MV-4-11 (cell line): Measurements from ENCODE around the gene SLC16A10.
A peak's percentile ranks its signal among the peaks of the same experiment; 100 is the strongest.

Experiments used
- DNase-seq: peaks from one replicate; lab custom pipeline; 2025; lab: John Stamatoyannopoulos, UW

SLC16A10 gene

GRCh38 chr6:111259089-111259831, 172.0 kb downstream of the SLC16A10 start:
- peak; percentile 99 for DNase-seq

GRCh38 chr6:111260570-111261298, 173.4 kb downstream of the SLC16A10 start:
- DNase-seq = no peak

- DNase-seq = peak; percentile 48
Measured at GRCh38 chr6:111263837-111264236, 176.5 kb downstream of the SLC16A10 start.

DNA sequence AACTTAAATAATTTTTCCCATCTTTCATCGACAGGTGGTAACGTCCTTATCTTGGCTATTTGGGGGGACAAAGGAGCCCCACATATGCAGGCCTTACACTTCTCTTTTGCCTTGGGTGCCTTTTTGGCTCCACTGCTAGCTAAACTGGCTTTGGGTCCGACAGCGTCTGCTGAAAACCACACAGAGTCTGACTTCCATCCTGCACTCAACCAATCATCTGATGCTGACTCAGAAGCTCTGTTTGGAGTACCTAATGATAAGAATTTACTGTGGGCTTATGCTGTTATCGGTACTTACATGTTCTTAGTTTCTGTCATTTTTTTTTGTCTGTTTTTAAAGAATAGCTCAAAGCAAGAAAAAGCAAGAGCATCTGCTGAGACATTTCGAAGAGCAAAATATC, 178.5 kb downstream of the SLC16A10 start:
- no peak for DNase-seq

GRCh38 chr6:111266276-111266675, 179.0 kb downstream of the SLC16A10 start:
- DNase-seq = no peak

DNA sequence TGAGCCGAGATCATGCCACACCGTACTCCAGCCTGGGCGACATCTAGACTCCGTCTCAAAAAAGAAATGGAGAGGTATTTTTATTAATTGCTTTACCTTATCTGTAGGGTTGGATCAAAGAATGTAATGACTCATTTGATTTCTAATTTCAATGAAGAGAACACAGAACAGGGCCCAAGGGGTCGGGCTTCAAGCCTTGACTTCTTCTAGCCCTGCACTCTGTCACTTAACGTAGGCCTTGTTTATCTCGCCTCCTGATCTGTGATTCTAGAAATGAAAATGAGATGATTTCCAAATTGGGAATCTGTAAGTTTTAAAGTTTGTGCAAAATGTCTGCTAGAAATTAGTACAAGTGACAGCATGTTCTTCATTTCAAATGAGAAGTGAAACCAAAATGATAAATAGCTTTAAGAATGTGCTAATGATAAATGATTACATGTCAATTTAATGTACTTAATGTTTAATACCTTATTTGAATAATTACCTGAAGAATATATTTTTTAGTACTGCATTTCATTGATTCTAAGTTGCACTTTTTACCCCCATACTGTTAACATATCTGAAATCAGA, 180.5 kb downstream of the SLC16A10 start:
- peak; percentile 20 for DNase-seq

DNA sequence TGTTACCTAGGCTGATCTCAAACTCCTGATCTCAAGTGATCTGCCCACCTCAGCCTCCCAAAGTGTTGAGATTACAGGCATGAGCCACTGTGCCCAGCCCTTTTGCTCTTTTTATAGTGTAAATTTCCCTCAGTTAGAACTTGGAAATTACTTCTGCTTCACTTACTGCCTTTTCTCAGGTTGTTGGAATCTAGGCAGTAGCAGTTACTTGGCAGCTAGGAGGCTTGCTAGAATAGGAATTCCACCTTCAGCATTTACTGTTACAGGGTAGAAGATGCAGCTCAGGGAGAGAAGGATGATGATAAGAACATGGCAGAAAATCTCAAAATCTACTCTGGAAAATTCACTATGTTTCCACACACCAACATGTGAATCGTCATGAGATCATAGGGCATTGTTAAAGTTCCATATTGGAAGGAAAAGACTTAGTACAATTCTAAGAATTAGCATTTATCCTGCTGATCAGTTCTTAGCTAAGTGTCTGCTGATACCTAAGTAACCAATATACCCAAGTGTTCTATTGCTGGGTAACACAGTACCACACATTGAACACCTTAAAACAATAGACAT, 182.2 kb downstream of the SLC16A10 start:
- no peak for DNase-seq

- no peak for DNase-seq
Measured at GRCh38 chr6:111270121-111270520, 182.8 kb downstream of the SLC16A10 start.

DNA sequence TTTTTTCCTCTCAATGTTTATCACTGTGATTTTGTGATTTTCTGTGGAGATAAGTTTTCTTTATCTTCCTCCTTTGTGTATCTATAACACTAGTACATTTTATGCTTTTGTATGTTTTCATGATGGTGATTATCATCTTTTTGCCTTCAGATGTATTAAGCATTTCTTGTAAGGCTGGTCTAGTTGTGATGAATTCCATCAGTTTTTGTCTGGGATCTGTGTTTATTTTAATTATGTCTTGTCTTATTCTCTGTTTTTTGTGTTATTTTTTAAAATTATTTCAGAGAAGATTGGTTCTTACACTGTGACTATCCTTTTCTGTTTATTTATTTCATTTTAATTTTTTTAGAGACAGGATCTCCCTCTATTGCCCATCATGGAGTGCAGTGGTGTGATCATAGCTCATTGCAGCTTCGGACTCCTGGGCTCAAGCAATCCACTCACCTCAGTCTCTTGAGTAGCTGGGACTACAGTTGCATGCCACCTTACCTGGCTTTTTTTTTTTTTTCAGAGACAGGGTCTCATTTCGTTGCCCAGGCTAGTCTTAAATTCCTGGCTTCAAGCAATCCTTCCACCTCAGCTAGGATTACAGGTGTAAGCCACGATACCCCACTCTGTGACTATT, 187.4 kb downstream of the SLC16A10 start:
- no peak for DNase-seq

DNA sequence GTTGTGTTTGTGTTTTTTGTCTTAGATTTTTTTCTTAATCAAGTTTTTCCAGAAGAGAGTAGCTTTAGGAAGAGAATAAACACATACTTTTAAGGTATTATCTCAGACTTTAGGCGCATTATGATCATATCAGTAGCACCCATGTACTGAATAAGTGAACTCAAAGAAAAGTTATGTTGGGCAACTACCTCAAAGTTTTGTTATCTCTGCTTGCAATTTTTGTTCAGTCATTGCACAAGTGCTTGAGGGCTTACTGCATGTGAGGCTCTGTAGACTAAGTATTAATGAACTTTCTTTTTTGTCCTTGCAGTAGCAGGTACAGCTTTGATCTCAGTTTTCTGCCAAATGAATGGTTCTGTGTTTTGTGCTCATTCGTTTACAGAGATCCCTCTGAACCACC, 189.0 kb downstream of the SLC16A10 start:
- no peak for DNase-seq

DNA sequence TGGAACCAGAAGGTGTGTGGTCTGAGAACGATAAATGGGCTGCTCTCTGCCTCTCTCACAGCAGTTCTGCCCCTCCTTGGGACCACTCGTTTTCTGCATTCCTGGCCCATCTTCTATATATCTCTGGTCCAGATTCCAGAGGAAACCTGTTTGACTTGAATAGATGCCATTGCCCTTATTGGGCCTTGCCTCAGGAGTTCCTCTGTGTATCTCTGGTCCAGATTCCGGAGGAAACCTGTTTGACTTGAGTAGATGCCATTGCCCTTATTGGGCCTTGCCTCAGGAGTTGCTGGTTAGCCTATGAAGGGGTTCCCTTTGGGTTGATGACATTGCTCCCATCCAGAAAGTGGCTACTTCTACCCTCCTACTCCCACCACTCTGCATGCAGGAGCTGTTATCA, 189.4 kb downstream of the SLC16A10 start:
- DNase-seq = no peak

DNA sequence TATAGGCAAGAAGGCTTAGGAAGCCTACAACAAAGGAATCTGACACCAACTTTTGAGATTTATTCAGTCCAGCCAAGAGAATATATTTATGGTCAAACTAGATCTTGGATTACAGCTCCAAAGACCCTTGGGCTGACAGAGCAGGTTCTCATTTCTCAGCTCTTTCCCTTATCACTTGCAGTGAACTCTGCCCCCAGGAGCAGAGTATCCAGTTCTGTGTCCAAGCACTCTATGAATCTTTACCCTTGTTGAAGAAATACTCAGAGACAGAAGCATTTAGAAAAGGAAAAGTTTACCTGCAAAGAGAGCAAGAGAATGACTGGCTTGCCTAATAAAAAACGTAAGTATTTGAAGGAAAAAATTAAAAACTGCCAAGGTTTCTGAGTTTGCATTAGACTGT, 190.5 kb downstream of the SLC16A10 start:
- no peak for DNase-seq

- DNase-seq = no peak
Measured at GRCh38 chr6:111278731-111279130, 191.4 kb downstream of the SLC16A10 start.

DNA sequence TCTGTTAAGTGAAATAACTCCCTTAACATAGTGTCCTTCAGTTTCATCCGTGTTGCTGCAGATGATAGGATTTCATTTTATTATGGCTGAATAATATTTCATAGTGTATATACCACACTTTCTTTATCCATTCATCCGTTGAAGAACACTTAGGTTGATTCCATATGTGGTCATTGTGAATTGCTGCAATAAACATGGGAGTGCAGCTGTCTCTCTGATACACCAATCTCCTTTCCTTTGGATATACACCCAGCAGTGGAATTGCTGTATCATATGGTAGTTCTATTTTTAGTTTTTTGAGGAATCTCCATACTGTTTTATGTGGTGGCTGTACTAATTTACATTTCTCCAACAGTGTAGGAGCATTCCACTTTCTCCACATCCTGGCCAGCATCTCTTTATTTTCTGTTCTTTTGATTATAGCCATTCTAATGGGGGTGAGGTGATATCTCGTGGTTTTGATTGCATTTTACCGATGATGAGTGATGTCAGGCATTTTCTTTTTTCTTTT, 193.2 kb downstream of the SLC16A10 start:
- no peak for DNase-seq
